HG02885 (cell line): ENCODE measurements around the gene INPP4B.

ENCODE experiments used
- ATAC-seq: cut with Tn5 transposase; IDR thresholded peaks from one replicate; pipeline ENCODE4 v1.9.1; 2021; ENCODE audit warnings: mild to moderate bottlenecking; ENCODE audit not compliant: unreplicated experiment, poor library complexity

The INPP4B gene

DNA sequence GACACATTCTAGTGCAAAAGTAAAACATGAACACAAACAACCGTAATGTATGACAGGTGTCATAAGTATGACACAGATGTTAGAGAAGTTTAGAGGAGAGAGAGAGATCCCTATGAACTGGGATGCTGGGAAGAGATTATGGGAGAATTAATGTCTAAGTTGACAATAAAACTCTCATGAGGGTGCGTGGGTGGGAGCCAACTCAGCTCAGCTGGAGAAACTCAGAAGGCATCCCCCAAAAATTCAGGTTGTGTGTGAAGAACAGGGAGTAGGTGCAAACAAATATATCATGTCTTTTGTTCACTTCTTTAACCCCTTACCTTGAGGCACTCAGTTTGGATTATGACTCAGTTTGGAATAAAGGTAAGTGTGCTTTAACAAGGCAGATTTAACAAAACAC, 484.1 kb downstream of the INPP4B start:
- ATAC-seq: no peak

DNA sequence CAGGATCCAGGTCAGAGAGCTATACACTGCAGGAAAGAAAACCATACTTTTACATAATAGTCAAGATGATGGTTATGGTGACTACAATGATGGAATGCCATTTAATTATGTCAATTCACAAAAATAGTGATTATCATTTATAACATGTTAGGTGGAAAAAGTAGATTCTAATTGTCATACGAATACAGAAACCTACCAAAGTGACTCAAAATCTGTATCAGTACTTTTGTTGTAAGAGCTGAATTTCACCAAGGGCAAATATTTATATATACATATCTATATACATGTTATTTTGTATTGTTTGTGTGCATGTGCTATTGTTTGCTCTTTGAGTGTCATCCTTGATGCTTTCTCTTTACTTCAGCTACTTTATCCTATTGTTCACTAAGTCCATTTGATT, 485.4 kb downstream of the INPP4B start:
- no peak for ATAC-seq

DNA sequence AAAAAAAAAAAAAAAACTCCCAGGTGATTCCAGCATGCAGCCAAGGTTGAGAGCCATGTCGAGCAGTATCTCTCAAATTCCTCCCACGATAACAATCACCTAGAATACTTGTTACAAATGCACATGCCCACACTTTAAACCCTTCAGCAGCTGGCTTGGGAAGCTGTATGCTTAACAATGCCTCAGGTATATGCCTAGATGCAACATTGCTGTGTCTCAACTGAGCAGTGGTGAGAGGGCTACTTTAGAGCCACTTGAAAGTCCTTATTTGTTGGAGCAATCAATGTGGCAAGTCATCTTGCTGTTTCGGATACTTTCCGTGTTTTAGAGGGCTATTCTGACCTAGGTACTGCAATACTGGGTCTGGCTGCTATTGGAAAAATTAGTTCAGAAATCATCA, 487.4 kb downstream of the INPP4B start:
- no peak for ATAC-seq

DNA sequence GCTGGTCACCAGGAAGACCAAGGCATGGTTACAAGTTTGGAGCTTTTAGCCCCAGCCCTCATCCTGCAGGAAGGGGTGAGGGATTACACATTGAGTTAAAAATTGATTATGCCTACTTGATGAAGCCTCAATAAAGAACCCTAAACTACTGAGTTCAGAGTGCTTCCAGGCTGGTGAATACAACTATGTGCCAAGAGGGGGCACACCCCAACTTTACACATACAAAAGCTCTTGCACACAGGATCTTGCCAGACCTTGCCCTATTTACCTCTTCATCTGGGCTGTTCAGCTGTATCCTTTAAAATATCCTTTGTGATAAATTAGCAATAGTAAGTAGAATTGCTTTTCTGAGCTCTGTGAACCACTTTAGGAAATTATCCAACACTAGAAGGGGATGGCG, 489.3 kb downstream of the INPP4B start:
- ATAC-seq: no peak

DNA sequence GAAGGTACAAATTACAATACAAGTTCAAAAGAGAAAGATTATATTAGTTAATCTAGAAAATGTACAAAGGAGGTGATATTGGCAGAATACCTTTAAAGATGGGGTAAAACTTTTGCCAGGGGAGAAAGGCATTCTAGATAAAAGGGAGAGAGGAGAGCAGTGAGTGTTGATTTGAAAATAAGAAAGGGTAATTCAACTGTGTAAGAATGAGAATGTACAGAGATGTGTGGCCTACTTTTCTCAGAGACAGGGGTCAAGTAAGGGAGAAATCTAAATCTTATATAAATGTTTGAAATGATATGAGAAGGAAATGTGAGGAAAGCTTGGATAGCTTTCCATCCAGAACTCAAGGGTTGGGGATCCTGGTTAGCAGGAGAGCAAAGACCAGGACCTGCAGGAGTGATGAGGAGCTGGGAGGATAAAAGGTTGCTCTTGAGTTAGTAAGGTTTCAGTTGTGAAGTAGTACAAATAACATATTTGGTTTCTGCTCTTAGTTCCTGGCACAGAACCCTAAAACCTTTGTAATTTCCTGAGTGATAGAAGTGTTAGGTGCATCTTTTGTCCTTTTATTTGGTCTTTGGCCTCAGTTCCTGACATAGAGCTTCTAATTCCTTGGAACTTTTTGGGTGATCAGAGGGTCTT, 489.9 kb downstream of the INPP4B start:
- ATAC-seq: no peak

DNA sequence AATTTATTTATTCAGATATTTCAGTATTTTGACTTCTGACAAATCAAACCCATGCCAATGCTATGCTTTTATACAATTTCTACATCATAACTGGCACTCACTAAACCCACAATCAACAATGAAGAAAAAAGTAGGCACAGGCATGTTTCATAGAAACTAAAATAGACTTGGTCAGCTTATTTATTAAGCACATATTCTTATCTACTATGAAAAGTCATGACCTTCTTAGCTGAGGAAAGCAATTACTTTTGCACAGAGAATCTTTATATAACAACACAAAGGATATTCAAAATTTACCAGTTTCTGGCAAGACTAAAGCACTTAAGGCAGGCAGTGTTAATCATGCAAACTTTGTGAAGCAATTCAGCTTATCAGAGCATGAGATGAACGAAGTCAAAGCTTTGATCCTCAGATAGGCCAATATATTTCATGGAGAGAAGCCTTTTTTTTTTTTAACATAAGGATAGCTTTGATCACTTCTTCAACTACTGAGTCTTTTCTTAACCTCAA, 490.6 kb downstream of the INPP4B start:
- no peak for ATAC-seq

DNA sequence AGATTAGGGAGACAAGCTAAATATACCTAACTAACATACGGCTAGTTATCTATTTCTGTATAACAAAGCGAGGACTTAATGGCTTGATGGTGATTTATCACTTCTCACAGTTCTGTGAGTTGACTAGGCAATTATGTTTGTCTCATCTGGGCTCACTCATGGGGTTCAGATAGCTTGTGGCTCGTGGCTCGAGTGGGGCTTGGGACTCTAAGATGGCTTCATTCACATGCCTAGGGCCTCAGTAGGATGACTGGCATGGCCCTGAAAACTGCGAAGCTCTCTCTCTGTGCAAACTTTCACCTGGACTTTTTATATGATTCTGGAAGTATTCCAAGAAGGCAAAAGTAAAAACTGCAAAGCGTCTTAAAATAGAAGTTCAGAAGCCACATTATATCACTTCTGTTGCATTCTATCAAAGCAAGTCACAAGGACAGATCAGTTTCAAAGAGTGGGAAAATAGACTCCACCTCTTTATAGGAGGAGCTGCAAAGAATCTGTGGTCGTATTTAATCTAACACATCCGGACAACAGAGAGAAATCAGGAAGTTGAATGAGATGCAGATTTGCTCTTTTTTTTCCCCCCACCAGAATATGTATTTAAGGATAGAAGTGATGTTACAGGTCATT, 491.2 kb downstream of the INPP4B start:
- ATAC-seq: no peak

DNA sequence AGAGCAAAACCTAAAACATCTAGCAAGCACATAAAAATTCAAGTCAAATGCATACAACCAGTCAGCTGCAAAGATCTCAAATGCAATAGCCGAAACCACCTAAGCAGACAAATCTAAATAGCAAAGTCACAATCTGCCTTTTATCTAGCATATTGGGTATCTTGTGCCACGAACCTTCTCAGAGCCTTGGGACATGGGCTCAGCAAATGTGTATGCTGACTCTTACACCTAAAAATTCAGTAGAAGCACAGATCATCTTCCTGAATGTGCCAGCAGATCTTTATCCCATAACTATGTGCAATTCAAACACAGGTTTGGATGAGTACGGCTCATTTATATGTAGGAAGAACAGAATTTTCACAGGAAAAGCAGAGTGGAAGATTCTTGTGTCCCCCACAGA, 492.1 kb downstream of the INPP4B start:
- ATAC-seq: no peak

DNA sequence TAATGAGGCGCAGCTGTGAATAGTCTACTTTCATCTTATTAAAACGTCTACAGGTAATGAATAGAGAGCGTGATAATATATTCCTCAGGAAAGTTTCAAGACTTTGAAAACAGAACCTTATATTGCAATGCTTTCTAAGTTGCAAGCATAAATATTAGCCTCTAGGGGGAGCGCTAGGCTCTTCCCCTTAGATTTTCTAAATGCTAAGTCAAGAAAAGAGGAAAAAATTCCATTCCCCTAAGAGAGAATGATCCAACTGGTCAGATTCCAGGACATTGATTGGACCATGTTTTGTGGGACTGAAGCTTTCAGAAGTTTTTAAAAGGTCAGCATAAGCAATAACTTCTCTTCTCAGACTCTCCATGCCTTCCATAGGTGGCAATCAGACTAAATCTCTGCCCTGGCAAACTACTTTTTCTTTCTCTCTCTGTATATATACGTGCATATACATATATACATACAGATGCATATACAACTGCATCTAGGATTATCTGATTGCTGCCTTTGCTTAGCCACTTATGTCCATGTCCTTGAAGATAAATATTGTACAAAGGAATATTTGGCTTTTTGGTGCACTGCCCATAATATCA, 492.9 kb downstream of the INPP4B start:
- ATAC-seq: peak; percentile 75

DNA sequence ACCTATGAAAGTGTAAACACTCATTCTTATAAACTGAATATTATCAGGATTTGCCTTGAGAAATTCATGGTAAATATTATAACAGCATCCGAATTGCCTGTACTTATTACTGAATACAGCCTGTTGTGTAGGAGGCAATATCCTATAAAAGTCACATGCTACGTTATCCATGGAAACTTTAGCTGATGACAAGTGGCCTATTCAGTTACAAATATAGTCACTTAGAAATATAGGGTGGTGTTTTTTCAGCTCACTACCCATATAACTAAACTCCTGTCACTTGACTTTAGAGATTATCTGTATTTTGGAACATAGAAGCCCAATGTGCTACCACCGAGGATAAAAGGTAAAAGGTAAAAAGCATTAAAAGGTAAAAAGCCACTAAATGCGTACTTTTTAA, 493.4 kb downstream of the INPP4B start:
- ATAC-seq: no peak

DNA sequence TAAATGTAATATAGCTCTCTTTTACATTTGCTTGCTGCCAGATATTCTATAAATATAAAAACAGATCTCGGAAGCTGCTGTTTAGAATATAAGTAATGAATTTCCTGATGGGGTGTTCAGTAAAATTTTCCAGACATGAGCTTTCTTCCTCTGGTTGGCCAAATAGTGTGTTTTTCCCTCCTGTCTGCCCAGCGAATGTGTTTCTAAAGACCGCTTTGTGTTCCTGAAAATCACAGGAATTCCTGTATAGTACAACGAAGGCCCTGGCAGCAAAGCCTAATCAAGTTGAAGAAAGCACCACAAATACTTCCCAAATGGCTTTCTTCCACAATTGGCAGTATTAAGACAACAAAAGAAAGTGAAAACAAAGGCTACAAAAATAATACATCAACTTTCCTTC, 494.1 kb downstream of the INPP4B start:
- ATAC-seq: no peak

DNA sequence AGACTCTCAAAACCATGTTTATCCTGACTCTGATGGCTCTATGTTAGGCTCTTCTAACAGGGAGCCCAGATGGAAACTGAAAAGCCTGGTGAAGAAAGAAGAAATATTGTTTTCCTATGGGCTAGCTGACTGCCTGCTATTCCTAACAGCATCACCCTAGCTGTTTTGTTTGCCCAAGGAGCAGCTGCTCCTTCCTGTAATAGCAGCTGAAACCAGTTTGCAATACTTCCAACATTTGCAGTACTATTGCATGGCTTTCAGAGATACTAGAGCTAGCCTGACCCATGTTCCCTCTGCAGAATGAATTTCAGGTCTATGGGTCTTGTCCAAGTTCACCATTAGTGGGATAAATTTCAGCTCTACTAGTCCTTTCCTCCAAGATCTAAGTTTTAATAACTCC, 495.2 kb downstream of the INPP4B start:
- ATAC-seq: no peak

DNA sequence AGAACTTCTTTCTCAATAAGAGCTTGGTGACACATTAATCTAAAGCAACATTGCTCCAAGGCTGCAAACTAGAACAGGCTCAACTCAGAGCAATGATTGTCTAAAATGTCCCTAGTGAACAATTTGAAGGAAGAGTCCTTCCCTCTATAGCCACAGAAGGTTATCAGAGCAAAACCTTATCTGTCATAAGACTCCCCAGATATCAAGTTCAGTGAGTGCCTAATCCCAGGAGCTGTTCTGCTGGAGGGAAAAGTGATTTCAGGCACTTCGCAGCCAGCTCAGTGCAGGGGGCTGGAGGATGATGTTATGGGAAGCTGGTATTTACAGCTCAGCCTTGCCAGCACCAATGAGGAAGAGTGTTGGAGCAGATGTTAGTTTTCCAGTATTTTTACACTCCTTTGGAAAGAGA, 497.5 kb downstream of the INPP4B start:
- no peak for ATAC-seq

DNA sequence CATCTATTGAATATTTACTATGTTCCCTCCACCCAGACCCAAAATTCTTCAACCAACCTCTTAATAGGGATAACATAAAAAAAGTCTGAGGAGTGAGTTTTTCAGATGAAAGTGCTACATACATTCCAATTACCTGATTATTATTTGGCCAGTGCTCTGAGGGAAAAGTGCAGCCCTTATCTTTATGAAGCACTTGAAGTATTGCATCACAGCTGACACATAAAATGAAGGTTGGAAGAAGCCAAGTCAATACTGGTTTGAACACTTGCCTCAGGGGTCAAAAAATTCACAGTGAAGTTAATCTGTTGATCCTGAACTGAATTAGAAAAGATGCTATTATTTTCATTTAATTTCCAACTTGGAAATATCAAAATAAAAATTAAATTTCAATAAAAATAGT, 498.9 kb downstream of the INPP4B start:
- ATAC-seq: no peak

DNA sequence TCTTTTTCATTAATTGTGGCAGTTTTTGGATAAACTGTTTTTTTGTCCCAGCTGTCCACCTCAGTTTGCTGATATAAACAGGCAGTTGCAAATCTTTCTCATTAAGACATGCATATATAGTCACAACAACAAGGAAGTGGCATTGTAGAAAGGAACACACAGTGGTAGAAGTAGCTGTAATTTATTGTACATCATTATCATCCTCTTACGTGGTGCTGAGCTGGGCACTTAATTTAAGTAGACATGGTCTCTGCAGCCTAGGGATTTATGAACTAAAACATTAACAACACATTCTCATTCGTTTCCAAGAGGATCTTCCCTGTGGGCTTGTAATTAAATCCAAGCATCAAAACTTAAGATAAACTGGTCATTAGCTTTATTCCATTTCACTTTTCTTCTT, 500.2 kb downstream of the INPP4B start:
- ATAC-seq: no peak

DNA sequence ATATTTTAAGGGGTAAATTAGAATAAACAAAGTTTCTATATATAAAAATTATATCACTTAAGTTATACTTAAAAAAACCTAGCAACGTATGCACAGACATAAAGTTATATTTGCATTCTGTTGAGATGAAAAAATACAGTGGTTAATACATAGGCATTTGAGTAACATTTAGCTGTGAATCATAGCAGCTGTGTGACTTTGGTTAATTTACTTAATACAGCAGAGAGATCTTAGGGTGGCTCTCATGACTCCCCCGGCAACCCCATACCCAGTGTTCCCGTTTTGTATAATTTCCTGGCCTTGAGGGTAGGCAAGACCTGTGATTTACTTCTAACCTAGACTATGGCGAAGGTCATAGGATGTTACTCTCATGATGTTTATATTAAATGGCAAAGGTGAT, 504.8 kb downstream of the INPP4B start:
- no peak for ATAC-seq

DNA sequence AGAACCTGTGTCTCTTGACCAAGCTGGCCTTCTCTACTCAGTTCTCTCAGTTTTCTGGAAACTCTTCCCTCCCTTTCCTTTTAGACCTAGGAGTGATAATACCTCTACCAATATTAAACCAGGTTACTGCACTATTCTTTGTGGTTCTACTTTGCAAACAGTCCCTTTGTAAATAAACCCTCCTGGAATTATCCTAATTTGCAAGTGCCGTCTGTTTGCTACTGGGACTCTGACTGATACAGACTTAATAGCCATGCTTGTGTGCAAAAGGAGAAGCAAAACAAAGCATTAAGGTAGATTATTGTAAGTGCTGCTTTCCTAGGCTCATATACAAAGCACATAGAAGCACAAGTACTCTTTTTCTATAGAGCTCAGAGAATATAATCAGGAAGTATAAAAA, 507.0 kb downstream of the INPP4B start:
- ATAC-seq: no peak

DNA sequence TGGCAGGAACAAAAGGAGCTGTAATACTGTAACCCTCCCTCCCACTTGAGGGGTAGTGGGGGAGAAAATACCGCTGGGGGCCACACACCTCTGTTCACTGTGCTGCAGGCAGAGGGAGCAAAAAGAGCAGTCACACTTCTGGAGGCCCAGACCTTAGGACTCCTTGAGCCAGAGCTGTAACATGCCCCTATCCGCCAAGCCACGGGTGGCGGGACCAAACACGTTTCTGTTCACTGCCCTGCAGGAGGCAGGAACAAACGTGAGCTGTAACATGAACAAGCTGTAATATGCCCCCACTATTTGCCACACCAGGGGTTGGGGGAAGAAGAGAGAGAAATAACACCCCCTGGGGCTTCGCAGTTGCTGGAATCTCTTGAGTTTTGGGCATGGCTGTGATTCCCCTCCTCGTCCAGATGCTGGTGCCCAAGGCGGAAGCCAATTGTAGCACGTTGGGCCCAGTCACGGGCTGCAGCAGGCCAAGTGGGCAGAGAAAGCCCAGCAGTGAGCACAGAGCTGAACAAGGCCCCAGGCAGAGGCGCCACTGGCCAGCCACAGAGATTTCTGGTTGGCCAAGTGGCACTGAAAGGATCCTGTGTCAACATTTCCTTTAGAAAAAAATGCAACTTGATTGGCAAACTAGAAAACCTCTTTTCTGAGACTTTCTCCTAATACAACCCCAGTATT, 509.7 kb downstream of the INPP4B start:
- ATAC-seq: no peak

DNA sequence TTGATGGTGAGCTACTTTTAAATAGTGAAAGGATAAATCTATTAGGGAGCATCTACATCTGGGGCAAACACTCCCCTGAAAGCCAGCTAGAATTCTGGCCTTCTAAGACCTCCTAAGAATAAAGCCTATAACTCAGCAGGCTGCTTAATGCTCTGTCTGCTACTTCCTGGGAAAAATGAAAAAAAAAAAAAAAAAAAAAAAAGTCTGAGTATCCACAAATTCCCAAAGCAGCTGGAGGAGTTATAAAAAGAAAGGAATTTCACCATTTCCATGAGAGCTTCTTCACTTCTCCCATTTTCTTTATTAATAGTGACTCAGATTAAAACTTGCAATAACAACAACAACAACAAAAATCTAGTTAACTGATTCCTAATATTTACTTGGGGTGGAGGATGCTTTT, 511.2 kb downstream of the INPP4B start:
- ATAC-seq: no peak

DNA sequence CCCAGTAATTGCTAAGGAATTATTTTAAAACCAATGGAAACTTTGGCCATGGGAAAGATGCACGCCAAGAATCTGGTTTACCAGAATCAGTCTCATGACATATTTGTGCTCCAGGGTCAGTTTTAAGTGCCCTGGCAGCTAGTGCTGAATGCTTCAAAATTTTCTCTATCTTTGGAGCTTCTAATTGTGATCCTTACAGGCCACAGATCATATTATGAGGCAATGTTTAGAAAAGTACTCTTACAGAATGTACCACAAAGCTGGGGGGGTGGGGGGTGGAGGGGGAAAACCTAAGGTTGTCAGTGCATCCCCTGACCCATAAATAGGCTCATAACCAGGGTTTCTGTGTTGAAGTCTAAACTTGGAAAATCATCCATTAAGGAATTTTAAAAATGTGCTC, 514.5 kb downstream of the INPP4B start:
- no peak for ATAC-seq

DNA sequence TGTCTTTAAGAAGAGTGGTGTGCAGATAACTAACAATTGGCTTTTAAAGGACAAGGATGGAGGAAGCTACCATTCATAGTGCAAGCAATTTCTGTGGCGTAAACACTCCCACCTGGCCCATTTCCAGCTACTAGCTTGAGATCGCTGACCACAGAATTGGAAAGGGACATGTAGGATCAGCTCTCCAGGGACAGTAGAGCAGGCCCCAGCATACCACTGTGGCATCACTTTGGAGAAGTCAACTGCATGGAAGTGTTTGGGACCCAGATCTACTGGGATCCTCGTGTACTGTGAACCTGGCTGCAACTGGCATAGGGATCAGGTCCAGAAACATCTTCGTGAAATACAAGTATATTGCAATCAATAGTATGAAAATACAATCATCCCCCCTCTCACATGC, 515.0 kb downstream of the INPP4B start:
- ATAC-seq: no peak
